Neural crest cell (in vitro differentiated cells): ENCODE results near the gene ARCN1. TPM values are rescaled to one million over a fixed set of nuclear protein-coding genes. Genes with fewer than 3 reads are reported as not detected.
"Not testable (repeated sequence)": the region's sequence is repeated elsewhere in the genome, so short reads cannot be mapped to it uniquely, and the experiment has no call there.

ENCODE experiments used
- DNase-seq: peaks from one replicate; pipeline ENCODE4 v3.0.0; 2021; ENCODE audit warnings: low read depth, mixed read lengths, low spot score
- H3K27ac Mint-ChIP-seq: one replicate; pipeline ENCODE4 v1.8.0; 2021; ENCODE audit warnings: mild to moderate bottlenecking, mixed read lengths; ENCODE audit not compliant: unreplicated experiment
- H3K27me3 Mint-ChIP-seq: 2 replicates; pipeline ENCODE4 v1.8.0; 2021; ENCODE audit warnings: low read depth, mild to moderate bottlenecking, mixed read lengths
- H3K36me3 Mint-ChIP-seq: 2 replicates; pipeline ENCODE4 v1.8.0; 2021; ENCODE audit warnings: low read depth, mild to moderate bottlenecking, mixed read lengths
- H3K4me1 Mint-ChIP-seq: 2 replicates; pipeline ENCODE4 v1.8.0; 2021; ENCODE audit warnings: mixed read lengths
- H3K4me3 Mint-ChIP-seq: one replicate; pipeline ENCODE4 v1.8.0; 2021; ENCODE audit warnings: mild to moderate bottlenecking, mixed read lengths
- H3K9me3 Mint-ChIP-seq: 2 replicates; pipeline ENCODE4 v1.8.0; 2021; ENCODE audit warnings: mixed read lengths
- total RNA-seq: library from RNA; stranded (reverse); gene quantifications from 2 replicates; pipeline ENCODE4 v1.2.1, GENCODE V29; 2021
- TF ChIP-seq, protein P1 (sequence below): fragments of 200-600 bp; sonication (generic); conservative IDR thresholded peaks from 2 replicates; pipeline ENCODE4 v1.5.0; 2021; ENCODE audit warnings: antibody characterized with exemption, mild to moderate bottlenecking

ARCN1 gene
- total RNA-seq, 1 donor from 2014 or later: 122 TPM

DNA sequence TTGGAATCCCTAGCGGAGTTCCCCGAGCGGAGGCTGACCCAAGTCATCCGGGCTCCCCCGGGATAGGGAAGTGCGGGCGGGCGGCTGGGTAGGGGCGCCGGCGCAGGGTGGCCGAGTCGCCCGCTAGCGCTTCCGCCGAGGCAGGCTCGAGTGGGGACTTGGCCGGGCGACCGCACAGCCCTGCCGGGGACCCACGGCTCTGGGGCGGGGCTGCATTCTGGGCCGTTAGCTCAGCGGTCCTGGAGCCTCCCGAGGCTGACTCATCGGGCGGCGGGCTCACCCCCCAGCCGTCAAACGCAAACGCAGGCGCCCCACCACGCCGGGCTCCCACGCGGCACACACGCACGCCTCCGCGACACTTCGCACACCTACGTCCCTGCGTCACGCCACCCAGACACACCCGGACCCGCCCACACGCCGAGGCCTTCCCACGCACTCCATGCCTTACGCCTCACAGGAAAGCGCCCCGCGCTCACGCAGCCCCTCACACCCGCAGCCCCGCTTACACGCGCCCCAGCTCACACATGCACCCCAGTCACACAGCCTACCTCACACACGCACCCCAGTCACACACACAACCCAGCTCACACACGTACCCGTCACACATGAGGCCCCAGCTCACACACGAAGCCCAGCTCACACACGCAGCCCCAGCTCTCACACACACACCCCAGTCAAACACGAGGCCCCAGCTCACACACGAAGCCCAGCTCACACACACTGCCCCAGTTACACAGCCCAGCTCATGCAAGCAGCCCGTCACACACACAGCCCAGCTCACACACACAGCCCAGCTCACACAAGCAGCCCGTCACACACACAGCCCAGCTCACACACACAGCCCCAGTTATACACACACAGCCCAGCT, 36.4 kb downstream of the ARCN1 start:
- H3K9me3 Mint-ChIP-seq: no peaks in the 10 kb centered on the region
- DNase-seq: no peak
- H3K4me1 Mint-ChIP-seq: peaks cover 61% of the 10 kb centered on the region
- peaks cover 3% of the 10 kb centered on the region for H3K36me3 Mint-ChIP-seq
- TF ChIP-seq, protein P1, sequence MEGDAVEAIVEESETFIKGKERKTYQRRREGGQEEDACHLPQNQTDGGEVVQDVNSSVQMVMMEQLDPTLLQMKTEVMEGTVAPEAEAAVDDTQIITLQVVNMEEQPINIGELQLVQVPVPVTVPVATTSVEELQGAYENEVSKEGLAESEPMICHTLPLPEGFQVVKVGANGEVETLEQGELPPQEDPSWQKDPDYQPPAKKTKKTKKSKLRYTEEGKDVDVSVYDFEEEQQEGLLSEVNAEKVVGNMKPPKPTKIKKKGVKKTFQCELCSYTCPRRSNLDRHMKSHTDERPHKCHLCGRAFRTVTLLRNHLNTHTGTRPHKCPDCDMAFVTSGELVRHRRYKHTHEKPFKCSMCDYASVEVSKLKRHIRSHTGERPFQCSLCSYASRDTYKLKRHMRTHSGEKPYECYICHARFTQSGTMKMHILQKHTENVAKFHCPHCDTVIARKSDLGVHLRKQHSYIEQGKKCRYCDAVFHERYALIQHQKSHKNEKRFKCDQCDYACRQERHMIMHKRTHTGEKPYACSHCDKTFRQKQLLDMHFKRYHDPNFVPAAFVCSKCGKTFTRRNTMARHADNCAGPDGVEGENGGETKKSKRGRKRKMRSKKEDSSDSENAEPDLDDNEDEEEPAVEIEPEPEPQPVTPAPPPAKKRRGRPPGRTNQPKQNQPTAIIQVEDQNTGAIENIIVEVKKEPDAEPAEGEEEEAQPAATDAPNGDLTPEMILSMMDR: no peak
- H3K27me3 Mint-ChIP-seq: peaks cover 45% of the 10 kb centered on the region
- peak overlapping the region; percentile 73 for H3K27ac Mint-ChIP-seq
- H3K4me3 Mint-ChIP-seq: peak overlapping the region; percentile 89

DNA sequence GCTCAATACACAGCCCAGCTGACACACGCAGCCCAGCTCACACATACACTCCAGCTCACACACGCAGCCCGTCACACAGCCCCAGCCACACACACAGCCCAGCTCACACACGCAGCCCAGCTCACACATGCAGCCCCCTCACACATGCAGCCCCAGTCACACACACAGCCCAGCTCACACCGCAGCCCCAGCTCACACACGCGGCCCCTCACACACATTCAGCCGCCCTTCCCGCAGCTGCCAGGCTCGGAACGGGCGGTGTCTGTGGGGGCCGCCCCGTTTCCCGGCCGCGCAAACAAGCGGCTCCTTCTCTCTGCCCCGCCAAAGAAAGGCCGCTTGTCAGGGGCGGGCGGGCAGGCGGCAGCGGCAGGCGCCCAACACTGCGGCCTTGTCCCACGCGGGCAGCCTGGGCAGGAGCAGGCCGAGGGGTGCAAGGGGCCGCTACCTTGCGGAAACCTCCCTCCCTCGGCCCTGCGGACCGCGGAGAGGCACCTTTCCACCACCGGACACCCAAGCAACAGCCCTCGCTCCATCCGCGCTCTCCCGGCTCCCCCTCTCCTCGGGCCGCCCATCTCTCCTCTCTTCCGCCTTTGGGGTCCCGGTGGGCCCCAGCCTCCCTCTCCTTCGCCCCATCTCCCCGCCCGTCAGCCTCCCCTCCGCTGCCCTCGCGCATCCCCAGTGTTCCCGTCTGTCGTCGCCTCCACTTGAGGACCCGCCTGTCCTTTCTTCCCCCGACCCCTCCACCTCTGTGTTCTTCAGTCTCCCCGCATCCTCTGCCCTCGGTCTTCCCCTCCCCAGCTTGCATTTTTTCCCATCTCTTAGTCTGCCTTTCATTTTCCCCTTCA, 37.4 kb downstream of the ARCN1 start:
- Mint-ChIP-seq H3K36me3 (peaks cover 3% of the 10 kb centered on the region), H3K27me3 (peaks cover 45% of the 10 kb centered on the region), H3K4me1 (peaks cover 59% of the 10 kb centered on the region), H3K4me3 (peak overlapping the region; percentile 89), H3K27ac (peak overlapping the region; percentile 73), H3K9me3 (no peaks in the 10 kb centered on the region)
- TF ChIP-seq, protein P1: no peak
- DNase-seq: no peak

DNA sequence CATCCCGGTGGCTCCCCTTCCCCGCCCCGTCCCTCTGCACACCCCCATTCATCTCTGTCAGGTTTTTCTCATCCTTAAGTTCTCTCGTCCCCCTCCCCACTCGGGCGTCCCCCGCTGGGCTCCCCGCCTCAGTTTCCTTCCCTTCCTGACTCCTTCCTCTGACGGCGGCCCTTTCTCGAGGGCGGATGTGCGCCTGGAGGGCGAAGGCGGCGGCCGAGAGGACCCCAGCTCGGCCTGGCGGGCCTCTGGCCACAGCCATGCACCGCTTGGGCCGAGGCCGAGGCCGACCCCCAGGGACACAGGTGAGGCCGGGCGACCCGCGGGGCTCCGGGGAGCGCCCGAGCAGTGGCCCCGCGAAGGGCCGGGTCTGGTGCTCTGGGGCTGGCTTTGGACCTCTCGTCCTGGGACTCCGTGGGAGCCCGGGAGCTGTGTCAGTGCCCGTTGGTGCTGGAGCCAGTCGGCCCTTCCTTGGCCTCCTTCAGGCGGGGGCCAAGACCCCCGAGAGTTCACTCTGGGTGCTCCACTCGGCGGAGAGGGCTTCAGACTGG, 38.1 kb downstream of the ARCN1 start:
- Mint-ChIP-seq H3K9me3 (no peaks in the 10 kb centered on the region), H3K27ac (no peak overlapping the region), H3K36me3 (peaks cover 3% of the 10 kb centered on the region), H3K27me3 (peaks cover 45% of the 10 kb centered on the region), H3K4me1 (peaks cover 59% of the 10 kb centered on the region), H3K4me3 (peak overlapping the region; percentile 71)
- TF ChIP-seq, protein P1: no peak
- DNase-seq: no peak

DNA sequence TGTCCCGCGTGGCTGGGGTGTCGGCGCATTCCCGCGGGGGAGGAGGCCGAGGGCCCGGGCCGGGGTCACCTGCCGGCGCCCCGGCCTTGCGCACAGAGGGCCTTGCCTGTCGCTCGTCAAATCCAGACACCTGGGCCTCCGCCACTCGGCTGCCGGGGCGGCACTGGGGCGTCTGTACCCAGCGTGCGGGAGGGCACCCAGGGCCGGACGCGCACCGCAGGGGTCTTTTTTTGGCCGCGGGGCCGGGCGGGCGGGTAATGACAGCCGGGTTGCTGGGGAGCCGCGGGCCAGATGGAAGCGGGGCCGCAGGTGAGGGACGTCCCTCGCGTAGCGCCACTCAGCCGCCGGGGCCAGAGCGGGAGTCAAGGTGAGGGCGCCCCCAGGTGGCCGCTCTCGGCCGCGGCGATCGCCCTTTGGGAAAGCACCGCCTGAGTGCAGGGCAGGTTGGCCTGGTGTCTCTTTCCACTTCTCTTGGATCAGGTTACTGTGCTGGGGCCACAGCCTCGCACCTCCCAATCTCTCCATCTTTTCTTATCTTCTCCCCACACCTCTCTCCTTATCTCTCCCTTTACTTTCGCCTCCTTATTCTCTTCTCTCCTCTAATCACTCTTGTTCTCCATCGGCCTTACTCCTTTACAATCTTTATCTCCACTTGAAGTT, 38.7 kb downstream of the ARCN1 start:
- peak; percentile 76 for DNase-seq
- Mint-ChIP-seq H3K27ac (no peak overlapping the region), H3K9me3 (no peaks in the 10 kb centered on the region), H3K27me3 (peaks cover 45% of the 10 kb centered on the region), H3K36me3 (peaks cover 3% of the 10 kb centered on the region), H3K4me3 (peak overlapping the region; percentile 52), H3K4me1 (peaks cover 59% of the 10 kb centered on the region)
- TF ChIP-seq, protein P1: peak; percentile 88

DNA sequence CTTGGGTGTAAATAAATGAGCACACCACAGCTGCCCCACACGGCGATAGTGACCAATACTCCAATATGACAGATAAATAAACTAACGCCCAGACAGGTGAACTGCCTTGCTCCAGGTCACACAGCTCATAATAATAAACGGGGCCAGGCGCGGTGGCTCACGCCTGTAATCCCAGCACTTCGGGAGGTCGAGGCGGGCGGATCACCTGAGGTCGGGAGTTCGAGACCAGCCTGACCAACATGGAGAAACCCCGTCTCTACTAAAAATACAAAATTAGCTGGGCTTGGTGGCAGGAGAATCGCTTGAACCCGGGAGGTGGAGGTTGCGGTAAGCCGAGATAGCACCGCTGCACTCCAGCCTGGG, 39.2 kb downstream of the ARCN1 start:
- H3K9me3 Mint-ChIP-seq, H3K36me3 Mint-ChIP-seq, H3K27ac Mint-ChIP-seq, DNase-seq: not testable (repeated sequence)
- Mint-ChIP-seq H3K4me1 (peaks cover 59% of the 10 kb centered on the region), H3K27me3 (peaks cover 42% of the 10 kb centered on the region), H3K4me3 (peak overlapping the region; percentile 52)
